ENCODE data around the gene GTF2H2C.
"Not testable (repeated sequence)": the region's sequence is repeated elsewhere in the genome, so short reads cannot be mapped to it uniquely, and the experiment has no call there.

Gene GTF2H2C

DNA sequence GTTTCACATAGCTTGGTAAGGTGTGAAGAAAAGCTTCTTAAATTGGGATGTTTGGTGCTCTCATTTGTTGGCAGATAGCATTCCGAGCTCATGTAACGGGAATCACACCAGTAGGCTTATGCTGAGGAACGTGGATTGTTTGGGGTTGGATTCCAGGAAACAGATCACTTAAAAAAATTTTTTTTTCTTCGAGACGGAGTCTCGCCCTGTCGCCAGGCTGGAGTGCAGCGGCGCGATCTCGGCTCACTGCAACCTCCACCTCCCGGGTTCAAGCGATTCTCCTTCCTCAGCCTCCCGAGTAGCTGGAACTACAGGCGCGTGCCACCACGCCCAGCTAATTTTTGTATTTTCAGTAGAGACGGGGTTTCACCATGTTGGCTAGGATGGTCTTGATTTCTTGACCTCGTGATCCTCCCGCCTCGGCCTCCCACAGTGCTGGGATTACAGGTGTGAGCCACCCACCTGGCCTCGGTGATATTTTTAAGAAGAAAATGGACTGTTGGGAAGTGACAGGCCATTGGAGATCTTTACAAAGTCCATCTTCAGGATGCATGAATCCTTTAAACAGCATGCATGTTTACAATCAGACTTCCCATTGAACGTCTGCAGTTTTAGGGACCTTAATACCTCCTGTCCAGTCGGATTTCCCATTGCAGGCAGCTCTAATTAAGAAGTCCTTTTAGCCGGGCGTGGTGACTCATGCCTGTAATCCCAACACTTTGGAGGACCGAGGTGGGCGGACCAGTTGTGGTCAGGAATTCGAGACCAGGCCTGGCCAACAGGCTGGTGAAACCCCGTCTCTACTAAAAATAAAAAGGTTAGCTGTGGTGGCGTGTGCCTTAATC is 818 bp downstream of the GTF2H2C start:
- DNase-seq (ENCODE audit: low read depth, low spot score); H3K27ac ChIP-seq: not testable (repeated sequence)

- not testable (repeated sequence) for DNase-seq (ENCODE audit: low read depth, low spot score); H3K27ac ChIP-seq
Measured at GRCh38 chr5:69566172-69566571, 6.2 kb downstream of the GTF2H2C start.

DNA sequence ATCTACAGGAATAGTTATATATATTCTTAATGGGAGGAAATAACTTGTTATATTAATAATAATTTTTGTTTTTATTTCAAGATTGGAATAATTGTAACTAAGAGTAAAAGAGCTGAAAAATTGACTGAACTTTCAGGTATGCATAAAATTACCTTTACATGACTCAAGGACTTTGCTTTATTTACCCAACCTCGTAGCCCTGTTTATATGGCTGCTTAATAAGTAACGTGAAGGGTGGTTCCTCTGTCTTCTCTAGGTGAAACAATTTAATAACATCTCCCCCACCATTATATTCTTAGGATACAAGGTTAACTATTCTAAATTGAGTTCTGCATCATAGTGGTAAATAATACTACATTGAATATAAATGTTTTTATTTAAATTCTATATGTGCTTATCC is 8.1 kb downstream of the GTF2H2C start:
- DNase-seq (ENCODE audit: low read depth, low spot score); H3K27ac ChIP-seq: not testable (repeated sequence)

DNA sequence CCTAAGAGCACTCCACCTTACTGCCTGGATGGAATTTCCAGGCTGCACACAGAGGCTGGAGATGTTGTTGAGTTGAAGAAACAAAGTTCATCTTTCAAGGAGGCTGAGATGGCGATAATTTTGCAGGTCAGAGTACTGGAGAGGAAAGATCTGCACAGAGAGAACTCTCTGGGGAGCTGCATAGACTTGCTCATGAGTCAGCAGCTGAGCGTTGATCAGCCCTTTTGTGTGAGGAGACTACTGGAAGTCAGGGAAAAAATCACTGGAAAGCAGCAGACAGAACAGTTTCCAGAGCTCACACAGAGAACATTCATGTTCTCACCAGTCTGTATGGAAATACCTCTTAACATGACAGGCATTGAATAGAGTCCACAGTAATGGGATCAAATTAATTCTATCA is 23.4 kb downstream of the GTF2H2C start:
- not testable (repeated sequence) for H3K27ac ChIP-seq; DNase-seq (ENCODE audit: low read depth, low spot score)

GRCh38 chr5:69596114-69596840 is 36.3 kb downstream of the GTF2H2C start:
- not testable (repeated sequence) for DNase-seq (ENCODE audit: low read depth, low spot score); H3K27ac ChIP-seq

- not testable (repeated sequence) for H3K27ac ChIP-seq; DNase-seq (ENCODE audit: low read depth, low spot score)
Measured at GRCh38 chr5:69601947-69602346, 42.0 kb downstream of the GTF2H2C start.

GRCh38 chr5:69606839-69607238 is 46.8 kb downstream of the GTF2H2C start:
- not testable (repeated sequence) for DNase-seq (ENCODE audit: low read depth, low spot score); H3K27ac ChIP-seq

- not testable (repeated sequence) for DNase-seq (ENCODE audit: low read depth, low spot score); H3K27ac ChIP-seq
Measured at GRCh38 chr5:69607750-69608149, 47.8 kb downstream of the GTF2H2C start.

DNA sequence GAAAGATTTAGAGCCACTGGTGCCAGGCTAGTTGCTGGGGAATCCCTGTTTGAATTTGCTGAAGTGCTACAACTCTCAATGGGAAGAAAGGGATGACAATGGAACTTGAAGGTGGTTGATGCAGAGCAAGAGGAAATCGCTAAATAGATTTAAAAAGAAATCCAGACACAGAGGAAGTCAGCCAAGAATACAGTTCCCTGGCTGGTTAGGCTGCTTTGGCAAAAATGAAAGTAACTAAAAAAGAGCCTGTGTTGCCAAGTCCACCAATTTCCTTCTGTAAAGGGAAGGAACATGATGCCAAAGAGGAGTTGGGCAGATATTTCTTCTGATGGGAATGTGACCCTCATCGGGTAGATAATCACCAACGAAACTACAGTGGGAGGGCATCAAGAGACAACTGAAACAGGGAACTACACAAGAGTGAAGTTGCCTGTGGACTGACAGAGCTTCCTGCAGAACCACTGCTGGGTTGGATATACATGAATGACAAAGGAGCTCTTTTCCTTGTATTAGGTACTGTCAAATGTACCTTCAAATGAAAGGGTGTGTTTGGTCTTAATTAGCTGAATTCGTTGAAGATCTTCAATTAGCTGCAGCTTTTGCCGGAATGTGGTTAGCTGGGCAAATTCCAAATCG is 49.0 kb downstream of the GTF2H2C start:
- DNase-seq (ENCODE audit: low read depth, low spot score); H3K27ac ChIP-seq: not testable (repeated sequence)

DNA sequence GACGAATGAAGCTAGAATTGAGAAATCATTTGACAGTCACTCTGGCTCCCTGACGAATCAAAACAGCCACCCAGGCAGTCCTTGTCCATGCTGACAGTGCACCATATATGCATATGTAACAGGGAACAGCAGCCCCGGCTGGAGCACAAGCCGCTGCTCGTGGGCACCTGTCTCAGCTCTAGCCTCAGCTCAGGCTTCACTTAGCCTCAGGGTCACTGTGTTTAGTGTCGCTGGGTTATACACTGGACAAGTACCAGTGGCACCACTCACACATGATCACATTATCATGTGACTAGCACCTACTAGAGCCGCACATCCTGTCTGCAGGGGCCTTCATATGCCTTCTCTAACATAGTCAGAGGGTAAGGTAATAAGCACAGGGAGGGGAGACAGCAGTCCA is 54.9 kb downstream of the GTF2H2C start:
- not testable (repeated sequence) for H3K27ac ChIP-seq; DNase-seq (ENCODE audit: low read depth, low spot score)

DNA sequence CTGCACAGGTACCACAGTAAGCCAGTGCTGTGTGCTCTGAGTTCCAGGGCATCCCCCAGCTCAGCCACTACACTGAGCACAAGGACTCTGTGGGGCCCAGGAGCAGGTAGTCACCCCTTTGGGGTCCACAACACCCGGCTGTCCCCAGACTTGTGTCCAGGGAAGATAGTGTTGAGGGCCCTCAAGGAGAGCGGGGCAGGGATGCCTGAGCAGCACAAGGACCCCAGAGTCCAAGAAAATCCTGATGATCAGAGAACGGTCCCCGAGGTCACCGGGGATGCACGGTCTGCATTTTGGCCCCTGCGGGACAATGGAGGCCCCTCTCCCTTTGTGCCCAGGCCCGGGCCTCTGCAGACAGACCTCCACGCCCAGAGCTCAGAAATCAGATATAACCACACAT is 71.9 kb downstream of the GTF2H2C start:
- H3K27ac ChIP-seq; DNase-seq (ENCODE audit: low read depth, low spot score): not testable (repeated sequence)

All from epithelial cell of prostate (primary cell).